ENCODE data around the gene TMEM45A.

DNA sequence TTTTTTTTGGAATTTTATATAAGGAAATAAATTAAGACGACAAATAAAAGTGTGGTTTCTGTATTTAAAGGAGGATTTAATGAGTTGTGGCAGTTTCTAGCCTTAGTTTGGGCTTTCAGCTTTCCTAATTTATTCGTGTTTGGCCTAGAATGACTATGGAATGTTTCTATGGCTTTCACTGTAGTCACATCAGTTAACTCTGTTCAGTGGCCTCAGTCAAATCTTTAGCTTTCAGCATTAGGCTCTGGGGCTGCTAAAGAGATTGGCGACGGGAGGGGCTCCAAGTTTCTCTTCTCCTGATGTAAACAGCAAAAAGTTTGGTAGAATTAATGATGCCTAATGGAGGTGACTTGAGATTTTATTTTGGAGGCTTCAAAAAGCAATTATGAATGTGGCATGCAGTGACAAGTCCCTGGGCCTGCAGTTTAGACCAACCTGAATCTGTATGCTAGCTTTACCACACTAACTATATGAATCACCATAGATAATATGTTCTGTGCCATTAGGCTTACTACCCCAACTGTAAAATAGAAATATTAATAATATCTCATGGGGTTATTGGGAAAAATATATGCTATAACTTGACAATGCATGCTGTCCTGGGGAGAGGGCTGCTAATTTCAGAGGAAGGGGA is 69.9 kb downstream of the TMEM45A start:
- TF ChIP-seq, protein P1, sequence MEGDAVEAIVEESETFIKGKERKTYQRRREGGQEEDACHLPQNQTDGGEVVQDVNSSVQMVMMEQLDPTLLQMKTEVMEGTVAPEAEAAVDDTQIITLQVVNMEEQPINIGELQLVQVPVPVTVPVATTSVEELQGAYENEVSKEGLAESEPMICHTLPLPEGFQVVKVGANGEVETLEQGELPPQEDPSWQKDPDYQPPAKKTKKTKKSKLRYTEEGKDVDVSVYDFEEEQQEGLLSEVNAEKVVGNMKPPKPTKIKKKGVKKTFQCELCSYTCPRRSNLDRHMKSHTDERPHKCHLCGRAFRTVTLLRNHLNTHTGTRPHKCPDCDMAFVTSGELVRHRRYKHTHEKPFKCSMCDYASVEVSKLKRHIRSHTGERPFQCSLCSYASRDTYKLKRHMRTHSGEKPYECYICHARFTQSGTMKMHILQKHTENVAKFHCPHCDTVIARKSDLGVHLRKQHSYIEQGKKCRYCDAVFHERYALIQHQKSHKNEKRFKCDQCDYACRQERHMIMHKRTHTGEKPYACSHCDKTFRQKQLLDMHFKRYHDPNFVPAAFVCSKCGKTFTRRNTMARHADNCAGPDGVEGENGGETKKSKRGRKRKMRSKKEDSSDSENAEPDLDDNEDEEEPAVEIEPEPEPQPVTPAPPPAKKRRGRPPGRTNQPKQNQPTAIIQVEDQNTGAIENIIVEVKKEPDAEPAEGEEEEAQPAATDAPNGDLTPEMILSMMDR (IDR thresholded peaks at IDR 0.05), result no peak
- no peak for TF ChIP-seq ZFX (IDR thresholded peaks at IDR 0.05; ENCODE audit: borderline replicate concordance)
